VCaP (cell line): ENCODE measurements around the gene MCFD2.

ENCODE experiments used
- H3K27ac ChIP-seq: fragments of 450-650 bp; 2 replicates; pipeline ENCODE4 v1.5.1; 2017
- TF ChIP-seq, protein P1 (sequence below): fragments of 450-650 bp; conservative IDR thresholded peaks from 2 replicates; pipeline ENCODE4 v1.5.1; 2017; ENCODE audit warnings: mild to moderate bottlenecking, moderate library complexity

Gene MCFD2

DNA sequence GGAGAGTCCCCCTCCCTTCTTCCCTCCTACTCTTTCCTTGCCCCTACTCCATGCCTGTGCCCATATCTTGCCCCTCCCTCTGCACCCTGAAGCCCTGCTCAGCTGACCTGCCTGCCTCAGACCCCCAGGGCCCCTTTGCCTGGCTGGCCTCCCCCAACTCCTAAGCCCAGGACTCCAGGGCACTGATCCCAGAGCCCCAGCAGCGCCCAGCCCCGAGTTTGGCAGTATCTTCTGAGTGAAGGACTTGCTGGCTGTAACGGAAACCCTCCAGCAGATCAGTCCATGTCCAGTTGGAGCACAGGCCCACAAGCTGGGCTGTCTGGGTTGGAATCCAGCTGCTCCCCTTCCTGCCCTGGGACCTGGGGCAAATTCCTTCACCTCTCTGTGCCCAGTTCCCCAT, 46.0 kb downstream of the MCFD2 start:
- TF ChIP-seq, protein P1, sequence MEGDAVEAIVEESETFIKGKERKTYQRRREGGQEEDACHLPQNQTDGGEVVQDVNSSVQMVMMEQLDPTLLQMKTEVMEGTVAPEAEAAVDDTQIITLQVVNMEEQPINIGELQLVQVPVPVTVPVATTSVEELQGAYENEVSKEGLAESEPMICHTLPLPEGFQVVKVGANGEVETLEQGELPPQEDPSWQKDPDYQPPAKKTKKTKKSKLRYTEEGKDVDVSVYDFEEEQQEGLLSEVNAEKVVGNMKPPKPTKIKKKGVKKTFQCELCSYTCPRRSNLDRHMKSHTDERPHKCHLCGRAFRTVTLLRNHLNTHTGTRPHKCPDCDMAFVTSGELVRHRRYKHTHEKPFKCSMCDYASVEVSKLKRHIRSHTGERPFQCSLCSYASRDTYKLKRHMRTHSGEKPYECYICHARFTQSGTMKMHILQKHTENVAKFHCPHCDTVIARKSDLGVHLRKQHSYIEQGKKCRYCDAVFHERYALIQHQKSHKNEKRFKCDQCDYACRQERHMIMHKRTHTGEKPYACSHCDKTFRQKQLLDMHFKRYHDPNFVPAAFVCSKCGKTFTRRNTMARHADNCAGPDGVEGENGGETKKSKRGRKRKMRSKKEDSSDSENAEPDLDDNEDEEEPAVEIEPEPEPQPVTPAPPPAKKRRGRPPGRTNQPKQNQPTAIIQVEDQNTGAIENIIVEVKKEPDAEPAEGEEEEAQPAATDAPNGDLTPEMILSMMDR: no peak
- H3K27ac ChIP-seq: no peak overlapping the region

DNA sequence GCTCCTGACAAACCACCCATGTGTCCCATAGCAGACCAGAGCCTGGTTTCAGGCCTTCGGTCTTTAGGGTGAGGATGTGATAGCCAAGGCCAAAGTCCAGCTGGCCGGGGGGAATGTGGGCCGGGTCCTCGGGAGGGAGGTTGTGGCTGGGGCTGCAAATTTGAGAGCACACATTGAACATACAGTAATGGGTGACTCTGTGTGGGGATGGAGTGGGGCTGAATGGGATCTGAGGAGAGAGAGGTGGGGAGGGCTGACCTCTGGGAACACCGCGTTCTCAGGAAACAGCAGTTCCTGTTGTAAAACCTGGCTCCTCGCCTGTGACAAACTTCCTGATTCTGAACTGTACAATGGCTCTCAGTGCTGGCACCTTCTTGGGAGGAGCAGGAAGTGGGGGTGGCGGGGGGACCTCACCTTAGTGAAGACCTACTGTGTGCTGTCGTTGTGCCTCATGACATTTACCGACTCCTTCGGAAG, 48.8 kb downstream of the MCFD2 start:
- TF ChIP-seq, protein P1: no peak
- H3K27ac ChIP-seq: peak overlapping the region; percentile 93

DNA sequence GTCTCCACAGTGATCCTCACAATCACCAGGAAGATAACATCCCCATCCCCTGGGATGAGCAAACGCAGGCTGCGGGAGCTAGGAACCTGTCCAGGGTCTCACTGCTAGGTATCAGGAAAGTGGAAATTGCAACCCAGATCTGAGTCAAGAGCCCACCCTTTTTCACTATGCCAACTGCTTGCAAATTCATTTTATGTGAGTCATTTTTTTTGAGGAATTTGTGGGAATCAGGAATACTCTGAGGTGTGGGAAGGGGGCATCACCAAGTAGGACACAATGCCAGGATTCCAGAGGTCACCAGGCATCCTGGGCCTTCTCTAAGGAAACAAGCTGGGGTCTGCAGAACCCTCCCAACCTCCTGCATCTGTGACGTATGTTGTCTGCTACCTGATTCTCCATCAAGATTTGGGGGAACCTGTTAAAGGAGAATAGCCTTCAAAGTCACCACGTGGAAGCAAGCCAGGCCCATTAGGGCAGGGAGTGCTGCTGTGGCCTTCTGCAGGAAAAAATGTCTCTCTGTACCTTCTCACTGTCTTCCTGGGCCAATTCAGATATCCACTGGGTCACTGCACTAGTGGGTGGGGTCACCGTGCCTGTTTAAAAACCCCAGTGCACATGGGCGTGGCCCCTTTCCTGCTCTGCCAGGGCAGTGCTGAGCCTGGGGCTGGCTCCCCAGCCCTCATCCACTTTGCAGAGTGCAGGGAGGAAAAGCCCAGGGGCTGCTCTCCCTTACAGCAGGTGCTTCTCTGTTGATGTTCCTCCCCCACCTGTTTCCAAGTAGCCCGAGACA, 50.2 kb downstream of the MCFD2 start:
- TF ChIP-seq, protein P1: no peak
- H3K27ac ChIP-seq: peak overlapping the region; percentile 93

GRCh38 chr2:46863882-46864281, 51.7 kb downstream of the MCFD2 start:
- TF ChIP-seq, protein P1: no peak
- no peak overlapping the region for H3K27ac ChIP-seq

DNA sequence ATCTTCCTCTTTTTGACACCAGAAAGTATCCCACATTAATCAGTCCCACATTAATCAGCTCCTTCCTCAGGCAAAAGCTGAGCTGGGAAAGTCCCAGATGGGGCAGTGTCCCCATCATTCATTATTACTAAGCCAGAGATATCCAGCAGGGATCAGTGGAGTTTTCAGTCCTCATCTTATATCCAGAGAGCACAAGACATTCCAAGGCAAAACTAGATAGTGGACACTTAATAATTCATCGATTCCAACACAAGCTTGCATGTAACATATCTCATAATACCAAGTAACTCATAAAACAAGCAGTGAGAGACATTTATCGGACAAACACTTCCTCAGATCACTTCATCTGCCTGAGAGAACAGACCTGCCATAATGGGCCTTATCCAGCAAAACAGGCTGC, 53.1 kb downstream of the MCFD2 start:
- TF ChIP-seq, protein P1: no peak
- H3K27ac ChIP-seq: no peak overlapping the region

GRCh38 chr2:46861916-46862315, 53.7 kb downstream of the MCFD2 start:
- TF ChIP-seq, protein P1: no peak
- no peak overlapping the region for H3K27ac ChIP-seq

GRCh38 chr2:46859482-46859881, 56.1 kb downstream of the MCFD2 start:
- TF ChIP-seq, protein P1: no peak
- no peak overlapping the region for H3K27ac ChIP-seq
